NCI-H82 (cell line): ENCODE results near the gene CCDC12.

Experiments
- DNase-seq: peaks from one replicate; lab custom pipeline; 2025; lab: John Stamatoyannopoulos, UW

CCDC12 gene

GRCh38 chr3:46874430-46874829 is 102.1 kb downstream of the CCDC12 start:
- DNase-seq = no peak

- no peak for DNase-seq
Observed at GRCh38 chr3:46873521-46873920, 103.0 kb downstream of the CCDC12 start.
